NCI-H748 (cell line): ENCODE data around the gene KNSTRN.

Source experiments
- DNase-seq: peaks from one replicate; lab custom pipeline; 2025; ENCODE audit not compliant: unreplicated experiment; lab: John Stamatoyannopoulos, UW

Gene KNSTRN, protein sequence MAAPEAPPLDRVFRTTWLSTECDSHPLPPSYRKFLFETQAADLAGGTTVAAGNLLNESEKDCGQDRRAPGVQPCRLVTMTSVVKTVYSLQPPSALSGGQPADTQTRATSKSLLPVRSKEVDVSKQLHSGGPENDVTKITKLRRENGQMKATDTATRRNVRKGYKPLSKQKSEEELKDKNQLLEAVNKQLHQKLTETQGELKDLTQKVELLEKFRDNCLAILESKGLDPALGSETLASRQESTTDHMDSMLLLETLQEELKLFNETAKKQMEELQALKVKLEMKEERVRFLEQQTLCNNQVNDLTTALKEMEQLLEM

GRCh38 chr15:40382580-40383456 is at the start of gene KNSTRN:
Gene KNSTRN, plus strand, starts transcription at chr15:40382721. Its CDS starts 115 bp downstream, at chr15:40382836.
- peak; percentile 93 for DNase-seq

DNA sequence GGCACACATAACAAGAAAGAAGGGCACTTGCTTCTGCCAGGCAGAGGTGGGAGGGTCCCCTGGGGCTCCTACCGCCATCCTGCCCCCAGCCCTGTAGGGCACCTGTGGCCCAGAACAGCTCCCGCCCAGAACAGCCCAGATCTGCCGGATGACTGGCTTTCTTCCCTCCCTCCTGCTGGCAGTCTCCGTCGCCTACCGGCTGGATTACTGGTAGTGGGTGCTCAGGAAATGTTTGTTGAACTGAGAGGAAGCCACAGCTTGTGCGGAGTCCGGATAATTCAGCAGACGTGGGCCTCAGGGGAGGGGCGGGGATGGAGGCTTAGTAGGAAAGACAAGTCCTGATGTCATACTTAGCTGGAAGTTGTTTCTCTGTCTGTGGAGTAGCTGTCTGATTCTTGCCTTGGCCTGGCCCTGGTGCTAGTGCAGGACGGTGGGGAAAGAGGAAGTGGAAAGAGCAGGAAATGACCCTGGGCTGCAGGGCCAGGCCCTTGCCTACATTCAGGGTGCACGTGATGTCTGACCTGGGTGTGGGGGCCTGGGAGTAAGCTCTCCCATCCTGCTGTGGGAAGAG is 48.5 kb upstream of the KNSTRN start:
- DNase-seq: no peak

- DNase-seq: no peak
Observed at GRCh38 chr15:40334541-40334940, 48.0 kb upstream of the KNSTRN start.

- no peak for DNase-seq
Observed at GRCh38 chr15:40334941-40335795, 47.4 kb upstream of the KNSTRN start.

DNA sequence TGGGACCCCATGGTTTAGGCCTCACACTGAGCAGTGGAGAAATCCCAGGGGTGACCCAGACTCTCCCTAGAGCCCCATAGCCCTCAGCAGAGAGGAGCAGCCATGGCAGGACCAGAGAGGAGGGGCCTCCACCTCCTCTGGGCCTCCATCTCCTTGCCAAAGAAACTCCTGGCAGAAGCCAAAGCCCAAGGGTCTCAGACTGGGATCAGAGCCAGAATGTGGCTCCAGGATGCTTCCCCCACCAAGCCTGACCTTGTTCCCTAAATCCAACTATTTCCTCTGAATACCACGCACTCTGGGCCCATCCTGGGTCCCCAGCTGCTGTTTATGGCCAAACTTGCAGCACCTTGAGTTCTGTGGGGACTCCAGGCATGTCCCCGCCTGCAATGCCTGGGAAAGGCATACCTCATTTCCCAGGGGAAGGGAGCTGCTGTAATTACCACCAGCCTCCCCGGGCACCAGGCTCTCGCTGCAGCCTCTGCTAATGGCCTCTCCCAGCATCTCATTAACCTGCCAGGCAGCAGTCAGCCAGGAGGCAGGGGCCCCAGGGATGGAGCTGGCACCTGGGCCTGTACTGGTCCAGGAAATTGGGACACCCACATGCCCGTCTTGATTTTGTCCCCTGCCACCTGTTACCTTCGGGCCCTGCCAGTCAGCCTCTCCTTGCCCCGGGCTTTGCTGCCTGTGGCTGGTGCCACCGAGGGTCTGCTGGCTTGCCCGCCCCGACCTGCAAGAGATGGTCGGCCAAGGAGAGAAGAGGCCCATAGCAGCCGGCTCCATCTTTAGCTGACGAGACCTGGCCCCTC is 46.4 kb upstream of the KNSTRN start:
- DNase-seq: no peak

GRCh38 chr15:40336744-40337122 is 45.8 kb upstream of the KNSTRN start:
- no peak for DNase-seq

DNA sequence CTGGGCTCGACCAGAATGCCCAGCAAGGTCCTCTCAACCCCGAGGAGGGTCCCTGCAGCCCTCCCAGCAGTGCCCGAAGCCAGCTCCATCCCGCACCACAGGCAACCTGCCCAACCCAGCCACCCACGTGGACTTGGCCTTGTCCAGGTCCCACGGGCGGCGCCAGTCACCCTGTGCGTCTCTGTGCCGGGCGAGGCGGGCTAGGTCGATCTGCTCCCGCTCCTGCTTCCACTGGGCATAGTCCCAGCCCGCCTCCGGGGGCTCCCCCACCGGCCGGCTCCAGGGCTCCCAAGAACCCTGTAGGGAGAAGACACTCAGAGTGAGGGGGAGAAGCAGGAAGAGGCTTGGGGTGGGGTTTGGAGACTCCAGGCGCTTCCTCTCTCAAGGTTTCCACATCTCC is 44.9 kb upstream of the KNSTRN start:
- no peak for DNase-seq

- DNase-seq: peak; percentile 62
Observed at GRCh38 chr15:40338041-40338657, 44.4 kb upstream of the KNSTRN start.

DNA sequence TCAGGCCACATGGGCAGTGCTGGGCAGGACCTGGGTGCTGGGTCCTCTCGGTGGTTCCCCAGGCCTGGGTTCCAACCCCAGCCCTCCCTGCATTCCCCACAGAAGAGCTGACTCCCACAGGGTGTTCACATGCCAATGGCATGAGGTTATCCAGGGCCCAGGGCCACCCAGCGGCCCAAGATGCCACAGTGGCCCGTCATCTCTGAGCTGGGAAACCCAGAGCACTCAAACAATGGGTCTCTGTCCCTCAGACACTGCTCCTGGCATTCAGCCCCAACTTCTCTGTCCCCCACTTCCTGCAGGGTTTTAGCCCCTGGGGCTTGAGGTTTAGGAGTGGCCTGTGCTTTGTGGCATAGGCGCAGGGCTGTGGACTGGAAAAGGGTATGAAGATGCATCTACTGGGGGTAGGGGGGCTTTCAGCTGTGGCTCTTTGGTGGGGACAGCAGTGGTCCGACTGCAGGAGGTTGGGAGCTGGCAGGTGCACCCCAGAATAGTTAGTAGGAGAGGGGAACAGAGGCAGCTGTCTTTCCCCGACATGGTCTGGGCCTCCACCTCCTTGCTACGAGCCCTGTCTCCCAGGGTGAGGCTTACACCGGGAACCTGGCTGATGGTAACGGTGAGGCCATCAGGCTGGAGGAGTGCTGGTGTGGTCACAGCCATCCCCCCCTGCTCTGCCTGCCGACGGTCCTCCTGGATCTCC is 43.5 kb upstream of the KNSTRN start:
- no peak for DNase-seq

DNA sequence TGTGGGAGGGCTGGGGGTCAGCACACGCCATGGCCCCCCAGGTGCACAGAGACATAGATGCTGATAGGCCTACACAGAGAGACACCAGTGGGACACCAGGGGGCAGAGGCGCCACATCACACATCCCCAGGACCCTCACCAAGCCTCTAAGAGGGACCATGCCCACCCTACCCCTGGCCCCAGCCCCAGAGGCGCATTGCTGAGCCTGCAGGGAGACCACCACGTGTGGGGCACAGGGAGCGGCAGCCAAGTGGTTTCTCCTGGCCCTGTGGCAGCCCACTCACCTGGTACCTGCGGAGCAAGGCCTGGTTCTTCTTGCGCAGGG is 42.9 kb upstream of the KNSTRN start:
- DNase-seq: no peak

DNA sequence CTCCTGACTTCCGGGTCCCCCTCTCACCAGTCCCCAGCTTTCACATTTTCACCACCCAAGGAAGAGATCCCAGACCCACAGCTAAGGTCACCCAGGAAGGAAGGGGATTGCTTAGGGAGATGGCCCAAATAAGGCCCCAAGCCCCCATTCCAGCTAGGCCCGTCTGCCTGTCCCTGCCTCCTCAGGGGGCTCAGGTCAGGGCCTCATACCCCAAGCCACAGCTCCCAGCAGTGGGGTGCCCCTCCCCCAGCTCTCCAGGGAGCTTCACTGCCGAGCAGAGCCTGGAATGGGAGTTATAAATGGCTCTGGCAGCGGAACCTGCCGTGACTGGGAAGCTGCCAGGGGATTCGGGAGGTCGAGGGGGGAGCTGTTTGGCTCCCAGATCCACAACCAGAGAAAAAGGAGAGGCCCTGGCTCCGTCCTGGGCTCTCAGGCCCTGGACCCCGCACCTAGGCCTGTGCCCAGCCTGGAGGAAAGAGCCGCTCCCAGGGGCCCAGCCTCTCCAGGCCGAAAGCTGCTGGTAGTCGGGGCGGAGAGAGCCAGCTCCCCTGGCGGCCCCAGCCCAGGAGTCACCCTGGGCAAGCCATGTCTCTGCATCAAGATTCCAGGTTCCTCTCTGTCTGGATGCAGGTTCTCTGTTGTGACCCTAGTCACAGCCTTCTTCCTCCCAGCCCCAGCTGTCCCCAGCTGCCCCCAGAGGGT is 42.3 kb upstream of the KNSTRN start:
- no peak for DNase-seq

DNA sequence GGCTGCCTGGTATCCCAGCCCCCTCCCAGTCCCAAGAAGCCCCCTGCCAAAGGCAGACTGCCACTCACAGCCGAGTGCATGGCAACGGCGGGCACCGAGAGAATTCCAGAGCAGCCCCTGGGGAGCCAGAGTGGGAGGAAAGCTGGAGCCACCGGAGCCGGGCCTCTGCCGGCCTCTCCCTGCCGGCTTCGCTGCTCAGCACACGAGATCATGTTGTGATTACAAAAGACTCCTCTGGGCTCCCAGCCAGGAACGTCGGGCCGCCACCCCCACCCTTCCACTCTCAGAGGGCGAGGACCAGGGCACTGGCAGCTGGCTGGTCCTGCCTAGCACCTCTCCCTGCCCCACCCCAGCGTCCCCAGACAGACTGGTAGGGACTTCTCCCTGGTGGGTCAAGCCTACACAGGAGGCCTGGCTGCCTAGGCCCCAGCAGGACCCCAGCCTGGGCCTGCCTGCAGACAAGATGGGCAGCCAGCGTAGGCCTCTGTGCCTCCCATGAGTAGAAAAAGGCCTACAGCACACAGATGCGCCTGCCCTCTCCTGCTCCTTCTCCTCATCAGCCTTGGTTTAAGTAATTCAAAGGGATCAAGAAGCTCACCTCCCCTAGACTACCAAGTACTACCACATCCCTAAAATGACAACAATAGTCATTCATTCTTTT is 41.7 kb upstream of the KNSTRN start, which contains the start of gene CCDC9B:
CCDC9B (minus strand) TSS at position 200 of the 661 bp plus-strand sequence; CDS start at position 80, 120 bp downstream.
- DNase-seq: peak; percentile 64

DNA sequence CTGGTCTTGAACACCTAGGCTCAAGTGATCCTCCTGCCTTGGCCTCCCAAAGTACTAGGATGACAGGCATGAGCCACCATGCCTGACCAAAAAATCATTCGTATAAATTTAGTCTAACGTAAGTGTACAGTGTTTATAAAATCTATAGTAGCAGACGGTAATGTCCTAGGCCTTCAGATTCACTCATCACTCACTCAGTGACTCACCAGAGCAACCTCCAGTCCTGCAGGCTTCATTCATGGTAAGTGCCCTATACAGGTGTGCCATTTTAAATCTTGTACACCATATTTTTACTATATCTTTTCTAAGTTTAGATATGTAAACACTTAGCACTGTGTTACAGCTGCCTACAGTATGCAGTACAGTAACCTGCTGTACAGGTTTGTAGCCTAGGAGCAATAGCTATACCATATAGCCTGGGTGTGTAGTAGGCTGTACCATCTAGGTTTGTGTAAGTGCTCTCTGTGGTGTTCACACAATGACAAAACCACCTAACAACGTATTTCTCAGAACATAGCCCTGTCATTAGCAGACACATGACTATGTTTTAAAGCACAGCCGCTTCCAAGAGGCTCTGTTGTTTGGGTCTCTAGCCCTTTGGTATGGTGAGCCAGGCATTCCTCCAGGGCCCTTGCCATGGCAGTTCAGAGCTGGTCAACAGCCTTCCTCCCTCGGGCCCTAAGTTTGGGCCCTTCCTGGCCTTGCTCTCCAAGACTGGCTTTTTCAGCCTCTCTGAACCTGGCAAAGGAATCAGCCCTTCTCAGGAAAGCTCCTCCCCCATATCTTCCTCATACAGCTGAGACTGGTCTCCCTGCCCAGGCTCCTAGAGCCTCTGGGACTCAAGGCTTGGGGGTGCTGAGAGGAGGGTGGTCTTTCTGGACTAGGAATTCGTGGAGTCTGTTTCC is 39.9 kb upstream of the KNSTRN start:
- DNase-seq: no peak

DNA sequence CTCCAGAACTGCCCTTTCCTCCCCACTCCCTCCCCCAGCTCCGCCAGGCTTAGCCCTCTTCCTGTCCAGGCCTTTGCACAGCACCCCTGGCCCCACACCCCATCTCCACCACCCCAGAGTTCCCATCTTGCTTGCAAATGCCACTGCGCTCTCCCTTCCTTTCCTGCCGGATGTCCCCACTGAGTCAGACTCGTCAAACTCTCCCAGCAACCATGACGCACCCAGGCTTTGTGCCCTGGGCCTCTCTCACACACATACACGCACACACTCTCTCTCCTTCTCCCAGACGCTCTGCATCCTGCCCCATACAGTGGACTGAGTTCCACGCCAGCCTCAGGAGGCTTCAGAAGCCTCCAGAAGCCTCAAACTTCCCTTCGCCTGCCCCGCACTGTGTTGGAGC is 39.0 kb upstream of the KNSTRN start:
- no peak for DNase-seq

DNA sequence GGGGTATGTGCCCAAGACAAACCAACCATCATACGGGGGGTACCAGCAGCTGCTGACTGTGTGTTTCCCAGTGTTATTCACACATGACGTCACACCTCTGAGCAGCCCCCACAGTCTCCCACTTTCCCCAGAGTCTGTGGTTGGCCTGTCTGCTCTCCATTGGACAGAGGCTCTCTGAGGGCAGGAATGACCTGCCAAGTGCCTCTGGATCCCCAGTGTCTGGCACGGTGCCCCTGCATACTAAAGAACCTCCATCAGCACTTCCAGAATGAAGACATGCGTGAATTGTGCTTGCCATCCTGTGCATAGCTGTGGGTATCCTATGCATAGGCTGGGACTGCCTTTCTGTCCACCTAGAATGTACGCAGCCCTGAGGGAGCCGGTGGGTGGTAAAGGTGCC is 38.3 kb upstream of the KNSTRN start:
- DNase-seq: no peak

DNA sequence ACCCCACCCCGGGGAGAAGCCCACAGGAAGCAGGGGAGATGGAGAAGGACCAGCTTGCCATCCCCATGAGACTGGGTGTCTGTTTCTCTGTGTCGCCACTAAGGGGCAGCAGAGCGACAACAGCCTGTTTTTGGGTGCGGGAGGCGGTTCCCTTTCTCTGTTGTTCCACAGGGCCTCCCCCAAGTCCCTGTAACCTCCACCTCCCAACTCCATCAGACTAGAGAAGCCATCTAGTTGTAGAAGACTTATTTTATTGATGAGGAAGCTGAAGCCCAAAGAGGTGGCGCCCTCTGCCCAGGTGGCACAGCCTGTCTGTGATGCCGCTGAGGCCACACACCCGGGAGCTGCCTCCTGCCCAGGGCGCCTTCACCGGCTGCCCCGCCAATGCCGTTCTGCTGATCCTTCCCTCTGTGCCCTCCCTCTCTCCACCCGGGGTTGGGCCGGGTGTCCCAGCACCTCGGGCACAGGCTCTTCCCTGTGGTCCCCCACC is 37.8 kb upstream of the KNSTRN start:
- peak; percentile 42 for DNase-seq
